K562 (cell line): ENCODE results near the gene CPNE1. TPM values are rescaled to one million over a fixed set of nuclear protein-coding genes. Genes with fewer than 3 reads are reported as not detected.

ENCODE experiments used
- ATF2 ChIP-seq: sonication (generic); formaldehyde crosslinking; IDR thresholded peaks from 2 replicates; pipeline ENCODE4 v1.8.1; 2022; ENCODE audit warnings: missing genetic modification reagents
- ATF7 ChIP-seq: fragments of 450-650 bp; IDR thresholded peaks from 2 replicates; pipeline ENCODE4 v1.7.1; 2014; ENCODE audit warnings: mild to moderate bottlenecking, moderate library complexity
- BRF1 ChIP-seq: IDR thresholded peaks from 3 replicates; pipeline ENCODE4 v1.6.1; 2011; ENCODE audit warnings: borderline replicate concordance, mild to moderate bottlenecking; ENCODE audit not compliant: insufficient read length; ENCODE audit errors: extremely low read depth
- CTCF ChIP-seq, 3 experiments: IDR thresholded peaks in 2 of 3; conservative IDR thresholded peaks in 1 of 3; 2 replicates each; pipeline ENCODE4 v1.5.1; 2011 to 2012; ENCODE audit warnings: low read length in 3 of 3, mild to moderate bottlenecking in 3 of 3, control low read depth in 2 of 3, improper control_type of control experiment in 1 of 3, inconsistent platforms in 1 of 3, low read depth in 1 of 3, mixed read lengths in 1 of 3, moderate library complexity in 1 of 3; ENCODE audit not compliant: insufficient read depth in 2 of 3
- ETV6 ChIP-seq, 3 experiments: fragments of 150-350 bp in 1 of 3; sonication (generic) in 1 of 3; formaldehyde crosslinking in 1 of 3; IDR thresholded peaks; 2 replicates each; pipeline versions ENCODE4 v1.6.1 to v1.8.0; 2014 to 2022; ENCODE audit warnings: borderline replicate concordance in 2 of 3, low read depth in 2 of 3, antibody characterized with exemption in 1 of 3, low read length in 1 of 3, mild to moderate bottlenecking in 1 of 3, missing genetic modification reagents in 1 of 3
- FOSL1 ChIP-seq: fragments of 200-800 bp; sonication (Bioruptor generic); conservative IDR thresholded peaks from 2 replicates; pipeline ENCODE4 v1.6.1; 2016; ENCODE audit warnings: missing genetic modification characterization, missing compliant biosample characterization
- KLF6 ChIP-seq: fragments of 250-450 bp; sonication (Bioruptor Pico); IDR thresholded peaks from 2 replicates; pipeline ENCODE4 v1.4.0; 2020; ENCODE audit warnings: mild to moderate bottlenecking, moderate library complexity, borderline replicate concordance
- NR0B1 ChIP-seq: fragments of 450-650 bp; IDR thresholded peaks from one replicate; pipeline ENCODE4 v1.6.1; 2018; ENCODE audit warnings: mild to moderate bottlenecking, moderate library complexity; ENCODE audit not compliant: partially characterized antibody
- PCBP2 ChIP-seq: fragments of 200-400 bp; formaldehyde crosslinking; IDR thresholded peaks from 2 replicates; pipeline ENCODE4 v1.6.1; 2018; ENCODE audit warnings: low read length, low read depth, mild to moderate bottlenecking, moderate library complexity; ENCODE audit not compliant: poor library complexity, severe bottlenecking
- PREB ChIP-seq: sonication (generic); formaldehyde crosslinking; IDR thresholded peaks from 2 replicates; pipeline ENCODE4 v1.8.1; 2023; ENCODE audit warnings: mild to moderate bottlenecking, missing genetic modification reagents
- SREBF1 ChIP-seq: fragments of 150-350 bp; IDR thresholded peaks from 2 replicates; pipeline ENCODE4 v1.6.1; 2014; ENCODE audit warnings: antibody characterized with exemption, low read depth, low read length, borderline replicate concordance
- SRF ChIP-seq, 2 experiments: fragments of 250-450, 450-650 bp in 1 of 2; sonication (Bioruptor Pico) in 1 of 2; sonication (generic) in 1 of 2; formaldehyde crosslinking; IDR thresholded peaks; 2 replicates each; pipeline versions ENCODE4 v1.5.0 to v1.5.1; 2020 to 2022; ENCODE audit warnings: mild to moderate bottlenecking in 1 of 2, missing genetic modification reagents in 1 of 2
- USF2 ChIP-seq: sonication (generic); formaldehyde crosslinking; IDR thresholded peaks from 2 replicates; pipeline ENCODE4 v1.5.0; 2020; ENCODE audit warnings: missing genetic modification reagents
- ZNF431 ChIP-seq: sonication (generic); formaldehyde crosslinking; IDR thresholded peaks from 2 replicates; pipeline ENCODE4 v1.8.0; 2022; ENCODE audit warnings: mild to moderate bottlenecking, missing genetic modification reagents
- ZNF75A ChIP-seq: fragments of 450-650 bp; formaldehyde crosslinking; IDR thresholded peaks from 2 replicates; pipeline ENCODE4 v1.4.0; 2020; ENCODE audit warnings: mild to moderate bottlenecking
- polyA plus RNA-seq, 8 experiments: library from polyadenylated mRNA; depleted of rRNA in 4 of 8; stranded (reverse) in 5 of 8; unstranded in 3 of 8; fragments of >200 nt; fragmentation: Nextera tagmentation in 2 of 8; fragmentation: Illumina TruSeq in 1 of 8; extraction: Ambion mirVana in 2 of 8; extraction: Trizol in 1 of 8; gene quantifications; 2 replicates each; pipeline versions ENCODE4 v1.2.1 to v1.2.3, GENCODE V29; 2011 to 2014; ENCODE audit warnings: inconsistent platforms in 1 of 8, missing spikeins in 1 of 8
- total RNA-seq, 7 experiments: library from RNA; depleted of rRNA in 6 of 7; stranded (reverse); fragments of >200 nt in 6 of 7; fragmentation: Illumina TruSeq in 2 of 7; extraction: Trizol in 2 of 7; gene quantifications; 2 replicates each; pipeline versions ENCODE4 v1.2.1 to v1.2.3, GENCODE V29; 2011 to 2021; ENCODE audit warnings: low replicate concordance in 1 of 7
- TF ChIP-seq, protein P1 (sequence below): fragments of 250-450 bp; sonication (Bioruptor Pico); IDR thresholded peaks from 2 replicates; pipeline ENCODE4 v1.5.1; 2021; ENCODE audit warnings: mild to moderate bottlenecking

The CPNE1 gene
- total and polyA plus RNA-seq, 9 of the 15 experiments (the other 6 are each of a cell fraction or from before 2014, with no cell fraction given): 42.1 to 102 (median 56.0) TPM

DNA sequence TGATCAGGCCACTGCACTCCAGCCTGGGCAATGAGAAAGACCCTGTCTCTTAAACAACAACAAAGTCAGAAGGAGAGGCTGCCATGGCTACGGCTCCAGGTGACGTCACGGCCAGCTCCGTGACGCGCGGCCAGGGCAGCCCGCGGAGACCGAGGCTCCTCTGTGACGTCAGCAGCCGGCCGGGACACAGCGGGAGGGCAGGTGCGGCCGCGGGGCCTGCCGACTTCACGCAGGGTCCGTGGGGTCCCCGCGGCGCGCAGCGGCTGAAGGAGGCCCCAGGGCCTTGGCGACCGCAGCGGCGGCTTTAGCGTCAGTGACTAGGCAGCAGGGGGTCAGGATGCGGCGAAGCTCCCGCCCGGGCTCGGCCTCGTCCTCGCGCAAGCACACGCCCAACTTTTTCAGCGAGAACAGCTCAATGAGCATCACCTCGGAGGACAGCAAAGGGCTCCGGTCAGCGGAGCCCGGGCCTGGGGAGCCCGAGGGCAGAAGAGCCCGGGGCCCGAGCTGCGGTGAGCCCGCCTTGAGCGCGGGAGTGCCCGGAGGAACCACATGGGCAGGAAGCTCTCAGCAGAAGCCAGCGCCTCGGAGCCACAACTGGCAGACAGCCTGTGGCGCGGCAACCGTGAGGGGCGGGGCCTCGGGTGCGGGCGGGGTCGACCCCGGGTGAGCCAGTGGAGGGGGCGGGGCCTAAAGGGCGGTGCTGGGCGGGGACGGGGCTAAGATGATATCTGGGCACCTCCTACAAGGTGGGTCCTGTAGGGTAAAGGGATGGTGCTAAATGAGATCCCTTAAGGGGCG, 48.8 kb downstream of the CPNE1 start, which contains the start of gene SPAG4 (continued):
- TF ChIP-seq ATF2 (peak; percentile 86), BRF1 (no peak), NR0B1 (no peak), ETV6 (IDR thresholded peaks at IDR 0.05; ENCODE audit: borderline replicate concordance in 1 of 2, low read depth in 2 of 2, low read length in 1 of 2) (no peak), ETV6 (CRISPR knock-in tag; IDR thresholded peaks at IDR 0.05; ENCODE audit: borderline replicate concordance) (no peak), ZNF75A (CRISPR knock-in tag) (no peak), KLF6 (CRISPR knock-in tag) (peak; percentile 52; the same call in 1 of the 2 replicates), ZNF431 (CRISPR knock-in tag) (peak; percentile 47; the same call in 1 of the 2 replicates), SREBF1 (no peak), ATF7 (peak; percentile 98), PREB (CRISPR knock-in tag) (no peak), SRF (CRISPR knock-in tag; IDR thresholded peaks at IDR 0.05) (peak in 1 of 2 experiments; percentile 62; a peak in 1 of 4 replicates), CTCF (IDR thresholded peaks at IDR 0.05 in 2 of 3, conservative IDR thresholded peaks at IDR 0.05 in 1 of 3; ENCODE audit: insufficient read depth in 2 of 3, low read depth in 1 of 3, low read length in 3 of 3) (no peak), FOSL1 (tag) (peak; percentile 40; the same call in 1 of the 2 replicates), PCBP2 (no peak), USF2 (CRISPR knock-in tag) (no peak)
- TF ChIP-seq, protein P1, sequence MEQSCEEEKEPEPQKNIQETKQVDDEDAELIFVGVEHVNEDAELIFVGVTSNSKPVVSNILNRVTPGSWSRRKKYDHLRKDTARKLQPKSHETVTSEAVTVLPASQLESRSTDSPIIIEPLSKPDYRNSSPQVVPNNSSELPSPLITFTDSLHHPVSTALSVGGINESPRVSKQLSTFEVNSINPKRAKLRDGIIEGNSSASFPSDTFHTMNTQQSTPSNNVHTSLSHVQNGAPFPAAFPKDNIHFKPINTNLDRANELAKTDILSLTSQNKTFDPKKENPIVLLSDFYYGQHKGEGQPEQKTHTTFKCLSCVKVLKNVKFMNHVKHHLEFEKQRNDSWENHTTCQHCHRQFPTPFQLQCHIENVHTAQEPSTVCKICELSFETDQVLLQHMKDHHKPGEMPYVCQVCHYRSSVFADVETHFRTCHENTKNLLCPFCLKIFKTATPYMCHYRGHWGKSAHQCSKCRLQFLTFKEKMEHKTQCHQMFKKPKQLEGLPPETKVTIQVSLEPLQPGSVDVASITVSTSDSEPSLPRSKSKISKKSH: no peak
